Hematopoietic multipotent progenitor cell treated with erythropoietin and hydrocortisone succinate and interleukin-3 and kit ligand, for 6 days (in vitro differentiated cells): ENCODE data around the gene SCP2.
"Not testable (repeated sequence)": the region's sequence is repeated elsewhere in the genome, so short reads cannot be mapped to it uniquely, and the experiment has no call there.

Experiments
- DNase-seq: peaks from one replicate; pipeline ENCODE4 v3.0.0-alpha.2; 2015

Gene SCP2

DNA sequence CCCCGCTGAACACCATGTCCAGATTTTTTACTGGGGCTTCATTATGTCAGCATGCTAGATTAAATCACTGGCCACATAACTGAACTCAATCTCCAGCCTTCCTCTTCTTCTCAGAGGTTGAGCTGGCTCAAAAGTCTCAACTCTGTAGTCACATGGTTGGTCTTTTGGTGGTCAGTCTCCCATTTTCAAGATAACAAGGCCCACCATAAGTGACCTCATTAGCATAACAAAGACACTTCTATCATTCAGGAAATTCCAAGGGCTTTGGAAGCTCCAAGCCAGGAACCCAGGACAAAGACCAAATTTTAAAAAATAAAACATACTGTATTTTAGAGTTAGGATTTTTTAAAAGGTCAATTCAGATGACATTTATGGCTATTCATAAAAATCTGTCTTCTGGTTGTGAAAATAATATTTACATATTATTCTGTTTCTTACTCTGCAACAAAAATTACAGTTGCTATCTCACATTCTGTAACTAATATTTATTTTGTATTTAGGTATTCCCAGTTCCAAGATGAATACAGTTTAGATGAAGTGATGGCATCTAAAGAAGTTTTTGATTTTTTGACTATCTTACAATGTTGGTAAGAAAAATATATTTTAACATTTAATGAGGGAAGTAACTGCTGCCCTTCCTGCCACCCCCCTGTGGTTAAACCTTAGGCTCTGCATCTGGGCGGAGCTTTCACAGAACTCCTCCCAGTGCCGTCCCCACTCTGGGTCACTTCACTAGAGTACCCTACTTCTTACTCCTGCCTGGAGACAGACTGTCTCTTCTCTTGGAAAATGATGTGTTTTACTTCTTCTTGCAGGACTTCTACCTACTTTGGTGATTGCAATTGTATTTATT, 49.3 kb downstream of the SCP2 start:
- peak; percentile 36 for DNase-seq

DNA sequence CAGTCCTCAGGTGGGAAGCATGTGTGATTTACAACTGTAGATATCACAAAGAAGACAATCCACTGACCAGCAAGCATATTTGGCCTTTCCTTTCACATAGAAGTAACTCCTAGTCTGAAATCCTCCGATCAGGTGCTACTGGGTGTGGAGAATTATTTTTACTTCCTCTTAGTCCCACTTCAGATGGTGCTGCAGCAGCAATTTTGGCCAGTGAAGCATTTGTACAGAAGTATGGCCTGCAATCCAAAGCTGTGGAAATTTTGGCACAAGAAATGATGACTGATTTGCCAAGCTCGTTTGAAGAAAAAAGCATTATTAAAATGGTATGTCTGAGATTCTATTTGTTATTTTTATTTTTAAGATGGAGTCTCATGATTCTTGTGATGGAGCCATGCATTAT, 51.0 kb downstream of the SCP2 start:
- no peak for DNase-seq

DNA sequence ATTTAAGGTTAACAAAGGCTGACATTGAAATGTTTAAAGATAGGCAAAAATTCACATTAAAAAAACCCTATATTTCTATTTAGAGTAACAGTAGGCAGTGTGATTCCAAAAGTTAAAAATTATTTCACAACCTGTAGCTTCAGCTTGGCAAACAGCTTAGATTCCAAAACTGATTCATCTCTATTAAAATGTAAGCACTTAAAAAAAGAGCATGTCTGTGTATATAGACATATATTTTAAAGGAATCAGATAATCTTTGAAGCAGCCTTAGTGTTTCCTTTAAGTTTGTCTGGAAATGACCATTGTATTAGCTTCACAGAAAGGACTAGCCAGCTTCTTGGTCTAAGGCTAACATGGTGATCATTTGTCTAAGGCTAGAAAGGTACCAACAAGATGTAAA, 65.7 kb downstream of the SCP2 start:
- DNase-seq: not testable (repeated sequence)

DNA sequence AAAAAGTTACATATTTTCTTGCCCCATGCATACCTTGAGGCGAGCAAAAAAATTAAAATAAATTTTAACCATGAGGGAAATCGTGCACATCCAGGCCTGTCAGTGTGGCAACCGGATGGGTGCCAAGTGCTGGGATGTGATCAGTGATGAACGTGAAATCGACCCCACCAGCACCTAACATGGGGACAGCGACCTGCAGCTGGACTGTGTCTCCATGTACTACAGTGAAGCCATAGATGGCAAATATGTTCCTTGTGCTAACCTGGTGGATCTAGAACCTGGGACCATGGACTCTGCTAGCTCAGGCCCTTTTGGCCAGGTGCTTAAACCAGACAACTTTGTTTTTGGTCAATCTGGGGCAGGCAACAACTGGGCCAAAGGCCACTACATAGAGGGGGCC, 67.6 kb downstream of the SCP2 start:
- no peak for DNase-seq

DNA sequence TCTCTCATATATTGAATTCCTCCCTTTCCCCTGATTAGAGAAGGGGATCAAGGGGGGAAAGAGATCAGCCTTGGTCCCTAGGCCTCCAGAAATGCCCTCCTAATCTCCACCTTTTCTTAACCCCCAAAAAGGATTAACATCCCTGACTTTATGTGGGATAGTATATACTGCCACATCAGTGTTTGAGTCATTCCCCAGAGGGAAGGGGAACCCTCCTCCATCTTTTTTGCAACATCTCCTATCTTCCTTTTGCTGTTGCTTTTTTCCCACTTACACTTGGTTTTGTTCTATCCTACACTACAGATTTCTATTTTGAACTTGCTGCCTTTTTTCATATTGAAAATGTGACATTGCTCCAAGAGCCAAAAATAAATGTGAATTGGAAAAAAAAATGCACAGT, 69.6 kb downstream of the SCP2 start:
- no peak for DNase-seq

DNA sequence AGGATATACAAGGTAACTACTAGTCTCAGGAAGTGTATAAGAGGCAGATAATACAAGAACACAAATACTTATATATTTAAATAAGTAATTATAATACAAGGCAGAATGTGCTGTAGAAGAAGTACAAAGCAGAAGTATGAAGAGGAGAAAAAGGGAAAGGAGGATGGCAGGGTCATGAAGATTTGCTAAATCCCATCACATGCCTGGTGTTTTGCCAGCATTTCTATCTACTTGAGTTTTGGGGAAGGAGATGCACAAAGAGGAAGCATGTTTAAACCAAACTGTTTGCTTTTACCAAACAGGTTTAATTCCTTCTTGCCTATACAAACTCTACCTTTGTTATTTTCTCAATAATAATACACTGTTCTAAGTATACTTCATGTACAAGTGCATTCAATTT, 74.1 kb downstream of the SCP2 start:
- no peak for DNase-seq

DNA sequence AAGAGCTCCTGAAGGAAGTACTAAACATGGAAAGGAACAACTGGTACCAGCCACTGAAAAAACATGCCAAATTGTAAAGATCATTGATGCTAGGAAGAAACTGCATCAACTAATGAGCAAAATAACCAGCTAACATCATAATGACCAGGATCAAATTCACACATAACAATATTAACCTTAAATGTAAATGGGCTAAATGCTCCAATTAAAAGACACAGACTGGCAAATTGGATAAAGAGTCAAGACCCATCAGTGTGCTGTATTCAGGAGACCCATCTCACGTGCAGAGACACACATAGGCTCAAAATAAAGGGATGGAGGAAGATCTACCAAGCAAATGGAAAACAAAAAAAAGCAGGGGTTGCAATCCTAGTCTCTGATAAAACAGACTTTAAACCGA, 79.5 kb downstream of the SCP2 start:
- not testable (repeated sequence) for DNase-seq

DNA sequence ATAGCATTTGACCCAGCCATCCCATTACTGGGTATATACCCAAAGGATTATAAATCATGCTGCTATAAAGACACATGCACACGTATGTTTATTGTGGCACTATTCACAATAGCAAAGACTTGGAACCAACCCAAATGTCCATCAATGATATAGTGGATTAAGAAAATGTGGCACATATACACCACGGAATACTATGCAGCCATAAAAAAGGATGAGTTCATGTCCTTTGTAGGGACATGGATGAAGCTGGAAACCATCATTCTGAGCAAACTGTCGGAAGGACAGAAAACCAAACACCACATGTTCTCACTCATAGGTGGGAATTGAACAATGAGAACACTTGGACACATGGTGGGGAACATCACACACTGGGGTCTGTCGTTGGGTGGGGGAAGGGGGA, 83.2 kb downstream of the SCP2 start:
- DNase-seq: not testable (repeated sequence)

DNA sequence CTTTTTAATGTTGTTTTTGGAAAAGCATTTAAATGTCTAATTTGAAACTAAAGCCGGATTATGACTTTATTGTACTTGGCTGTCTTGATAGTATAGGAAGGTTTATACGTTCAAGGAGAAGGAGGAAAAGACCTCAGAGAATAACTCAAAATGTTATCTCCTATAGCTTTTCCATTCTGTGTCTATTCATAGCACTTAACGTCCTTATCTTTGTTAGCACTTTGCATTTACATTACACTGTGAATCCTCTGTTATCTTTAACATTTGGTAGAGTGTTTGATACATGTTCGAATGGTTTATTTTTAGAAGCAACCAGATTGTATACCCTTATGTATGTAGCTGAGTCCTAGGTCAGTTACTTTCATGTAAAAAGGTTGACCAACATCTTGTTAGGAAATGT, 84.1 kb downstream of the SCP2 start:
- DNase-seq: peak; percentile 35

DNA sequence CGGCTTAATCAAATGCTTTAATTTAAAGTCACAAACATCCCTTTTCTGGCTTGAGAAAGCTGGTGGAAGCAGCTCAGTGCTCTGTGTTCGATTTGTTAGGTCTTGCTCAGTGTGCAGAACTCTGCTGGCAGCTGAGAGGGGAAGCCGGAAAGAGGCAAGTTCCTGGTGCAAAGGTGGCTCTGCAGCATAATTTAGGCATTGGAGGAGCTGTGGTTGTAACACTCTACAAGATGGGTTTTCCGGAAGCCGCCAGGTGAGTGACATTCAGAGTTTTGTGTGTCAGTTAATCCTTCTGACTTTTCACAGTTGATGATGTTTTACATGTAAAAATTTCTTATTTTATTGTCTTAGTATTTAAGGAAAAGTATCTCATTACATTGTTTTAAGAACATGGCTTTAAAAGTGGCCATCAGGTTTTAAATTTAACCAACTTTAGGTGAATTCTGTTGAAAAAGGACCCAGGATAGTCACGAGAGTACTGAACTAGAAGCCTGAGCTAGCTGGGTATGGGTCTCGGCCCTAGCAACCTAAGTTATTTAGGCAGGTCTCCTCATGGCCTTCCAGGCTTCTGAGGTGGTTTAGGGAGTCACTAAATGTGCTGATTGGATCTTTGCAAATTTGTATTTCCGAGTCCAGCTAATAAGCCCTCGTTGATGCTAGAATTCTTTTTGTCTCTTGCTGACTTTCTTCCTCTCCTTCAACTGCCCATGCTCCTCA, 87.9 kb downstream of the SCP2 start:
- peak; percentile 95 for DNase-seq

DNA sequence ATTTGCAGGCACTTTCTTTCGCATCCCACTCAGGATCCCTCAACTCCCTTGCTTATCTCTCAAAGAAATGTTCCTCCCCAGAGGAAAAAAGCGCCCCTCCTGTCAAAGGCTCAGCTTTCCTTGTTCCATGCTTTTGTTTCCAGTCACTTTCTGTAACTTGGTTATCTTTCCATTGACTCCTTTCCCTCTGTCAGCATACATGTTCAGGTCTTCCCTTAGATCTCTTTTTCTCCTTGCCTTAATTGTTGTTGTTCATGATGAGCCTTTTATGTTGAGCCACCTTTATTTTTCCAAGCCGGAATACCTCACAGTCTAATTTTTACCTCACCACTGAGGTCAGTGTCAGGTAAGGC, 88.4 kb downstream of the SCP2 start:
- no peak for DNase-seq

DNA sequence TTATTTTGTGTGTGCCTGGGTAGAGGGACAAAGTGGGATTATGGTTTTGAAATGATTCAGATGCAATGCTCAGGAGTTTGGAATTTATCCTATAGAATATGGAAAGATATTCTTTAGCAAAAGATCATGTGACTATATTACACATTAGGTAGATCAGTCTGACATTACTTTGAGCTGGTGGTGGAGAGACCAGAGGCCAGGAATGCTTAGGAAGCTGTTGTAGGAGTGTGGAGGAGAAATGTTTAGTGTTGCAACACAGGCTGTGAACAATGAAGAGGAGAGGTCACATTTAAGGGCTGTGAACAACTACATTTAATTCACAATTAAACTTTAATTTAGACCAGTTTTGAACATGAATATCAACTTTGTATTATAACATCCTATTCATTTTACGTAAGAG, 89.6 kb downstream of the SCP2 start:
- no peak for DNase-seq

DNA sequence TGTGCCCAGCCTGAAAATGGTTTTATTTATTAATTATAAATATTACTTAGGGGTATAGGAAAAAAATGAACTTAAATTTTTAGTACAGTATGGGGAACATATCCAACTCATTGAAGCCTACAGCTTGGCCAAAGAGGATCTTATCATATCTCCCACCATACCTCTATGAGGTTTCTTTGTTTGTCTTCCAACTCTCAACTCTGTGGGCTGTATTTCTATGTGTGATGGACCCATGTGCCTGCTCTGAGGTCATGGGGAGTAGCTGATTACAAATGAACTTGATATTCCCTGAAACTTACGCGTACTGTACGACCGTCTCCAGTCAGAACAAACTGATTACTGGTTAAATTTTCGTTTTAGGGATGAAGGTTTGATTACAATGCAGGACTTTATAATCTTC, 93.5 kb downstream of the SCP2 start:
- no peak for DNase-seq

DNA sequence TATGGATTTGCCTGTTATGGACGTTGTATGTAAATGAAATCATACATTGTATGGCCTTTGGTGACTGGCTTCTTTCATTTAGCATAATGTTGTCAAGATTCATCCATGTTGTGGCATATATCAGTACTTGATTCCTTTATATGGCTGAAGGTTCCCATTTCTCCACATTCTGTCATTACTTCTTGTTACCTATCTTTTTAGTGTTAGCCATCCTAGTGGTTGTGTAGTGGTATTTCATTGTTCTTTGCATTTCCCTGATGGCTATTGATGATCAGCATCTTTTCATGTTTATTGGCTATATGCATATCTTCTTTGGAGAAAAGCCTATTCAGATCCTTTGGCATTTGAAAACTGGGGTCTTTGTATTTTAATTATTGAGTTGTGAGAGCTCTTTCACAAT, 95.1 kb downstream of the SCP2 start:
- DNase-seq: no peak

DNA sequence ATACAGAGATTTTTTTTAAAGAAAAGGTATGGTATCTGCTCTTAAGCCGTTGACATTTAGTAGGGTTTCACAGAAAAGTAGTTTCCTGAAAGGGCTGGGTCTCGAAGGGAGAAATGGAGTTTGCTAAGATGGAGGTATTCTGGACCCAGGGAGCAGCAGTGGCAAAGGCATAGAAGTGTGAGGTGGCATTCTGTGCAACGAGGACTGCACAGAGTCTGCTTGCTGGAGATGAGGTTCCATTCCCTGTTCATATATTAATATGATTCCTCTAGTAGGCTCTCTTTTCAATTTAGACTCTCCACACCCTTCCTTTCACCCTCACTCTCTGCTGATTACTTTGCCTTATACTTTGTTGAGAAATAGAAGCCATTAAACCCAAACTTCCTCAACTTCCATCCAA, 96.5 kb downstream of the SCP2 start:
- DNase-seq: peak; percentile 78

DNA sequence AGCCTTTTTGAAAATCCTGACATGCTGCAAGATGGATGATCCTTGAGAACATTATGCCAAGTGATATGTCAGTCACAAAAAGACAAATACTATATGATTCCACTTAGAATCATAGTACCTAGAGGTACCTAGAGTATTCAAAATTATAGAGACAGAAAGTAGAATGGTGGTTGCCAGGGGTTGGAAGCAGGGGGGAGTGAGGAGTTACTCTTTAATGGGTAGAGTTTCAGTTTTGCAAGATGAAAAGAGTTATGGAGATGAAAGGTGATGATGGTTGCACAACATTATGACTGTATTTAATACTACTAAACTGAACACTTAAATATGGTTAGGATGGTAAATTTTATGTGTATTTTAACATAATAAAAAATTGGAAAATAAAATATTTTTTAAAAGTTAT, 97.0 kb downstream of the SCP2 start:
- no peak for DNase-seq

DNA sequence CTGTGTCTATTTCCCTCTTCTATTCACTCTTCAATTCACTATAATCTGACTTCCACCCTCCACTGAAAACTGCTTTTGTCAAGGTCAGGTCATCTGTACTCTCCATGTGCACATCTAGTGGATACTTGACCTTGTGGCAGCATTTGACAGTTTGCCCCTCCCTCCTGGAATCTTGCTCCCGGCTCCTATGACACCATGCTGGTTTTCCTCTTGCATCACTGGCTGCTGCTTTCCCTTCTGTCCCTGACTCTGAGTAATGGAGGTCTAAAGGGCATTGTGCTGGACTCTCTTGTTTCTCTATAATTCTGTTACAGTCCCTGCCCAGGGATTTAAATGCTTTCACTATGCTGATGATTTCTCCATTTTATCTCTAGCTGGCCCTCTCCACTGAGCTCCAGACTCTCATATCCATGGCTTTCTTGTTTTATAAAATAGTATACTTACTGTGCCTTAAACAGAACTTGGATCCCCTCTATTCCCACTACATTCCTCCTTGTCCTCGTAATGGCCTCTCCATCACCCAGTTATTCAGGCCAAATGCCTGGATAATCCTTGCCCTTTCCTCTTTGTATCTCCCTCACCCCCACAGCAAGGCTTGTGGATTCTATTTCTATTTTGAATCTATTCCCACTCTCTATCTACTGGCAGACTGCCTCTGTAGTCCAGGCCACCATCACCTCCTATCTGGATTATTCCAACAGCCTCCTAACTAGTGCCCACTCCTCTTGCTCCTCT, 98.1 kb downstream of the SCP2 start:
- DNase-seq: no peak

DNA sequence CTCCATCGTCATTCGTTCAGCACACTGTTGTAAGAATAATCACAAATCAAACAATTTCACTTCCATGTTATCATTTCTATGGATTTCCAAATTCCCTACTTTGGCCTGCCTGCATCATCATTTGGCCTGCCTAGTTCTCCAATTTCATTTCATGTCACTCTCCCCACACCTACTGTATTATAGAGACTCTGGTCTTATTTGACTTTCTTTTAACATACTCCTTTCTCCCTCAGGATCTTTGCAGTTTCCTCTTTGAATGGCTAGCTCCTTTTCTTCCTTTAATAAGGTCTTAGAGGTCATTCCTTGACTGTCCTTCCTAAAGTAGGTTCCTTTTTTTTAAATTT, 98.7 kb downstream of the SCP2 start:
- DNase-seq: no peak

DNA sequence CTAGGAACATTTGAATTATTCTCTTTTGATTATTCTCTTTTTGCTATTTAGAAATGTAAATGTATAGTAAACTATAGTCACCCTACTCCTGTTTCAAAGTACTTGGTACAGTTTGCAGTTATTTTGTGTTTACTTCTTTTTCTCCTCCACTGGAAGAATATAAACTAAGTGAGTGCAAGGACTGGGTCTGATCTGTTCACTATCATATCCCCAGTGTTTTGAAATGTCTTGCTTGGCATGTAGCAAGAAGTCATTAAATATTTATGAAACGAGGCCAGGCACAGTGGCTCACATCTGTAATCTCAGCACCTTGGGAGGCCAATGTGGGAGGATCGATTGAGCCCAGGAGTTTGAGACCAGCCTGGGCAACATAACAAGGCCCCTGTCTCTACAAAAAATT, 99.2 kb downstream of the SCP2 start:
- DNase-seq: no peak

DNA sequence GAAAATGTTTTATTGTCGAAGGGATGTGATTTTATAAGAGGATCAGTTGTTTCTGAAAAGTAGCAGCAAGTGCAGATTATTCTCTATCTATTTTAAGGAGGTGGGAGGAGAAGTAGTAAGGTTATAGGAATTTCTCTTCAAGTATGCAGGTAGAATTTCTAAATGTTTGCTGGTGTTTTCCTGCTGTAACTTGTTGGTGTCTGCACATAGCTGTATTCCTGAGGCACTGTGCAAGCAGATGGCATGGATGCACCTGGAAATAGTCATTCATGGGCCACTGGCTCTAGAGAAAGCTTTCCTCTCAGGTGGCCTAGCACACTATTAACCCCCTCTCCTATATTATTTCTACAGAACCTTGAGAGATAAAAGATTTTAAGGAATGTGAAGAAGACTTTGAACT, 104.7 kb downstream of the SCP2 start:
- no peak for DNase-seq

DNA sequence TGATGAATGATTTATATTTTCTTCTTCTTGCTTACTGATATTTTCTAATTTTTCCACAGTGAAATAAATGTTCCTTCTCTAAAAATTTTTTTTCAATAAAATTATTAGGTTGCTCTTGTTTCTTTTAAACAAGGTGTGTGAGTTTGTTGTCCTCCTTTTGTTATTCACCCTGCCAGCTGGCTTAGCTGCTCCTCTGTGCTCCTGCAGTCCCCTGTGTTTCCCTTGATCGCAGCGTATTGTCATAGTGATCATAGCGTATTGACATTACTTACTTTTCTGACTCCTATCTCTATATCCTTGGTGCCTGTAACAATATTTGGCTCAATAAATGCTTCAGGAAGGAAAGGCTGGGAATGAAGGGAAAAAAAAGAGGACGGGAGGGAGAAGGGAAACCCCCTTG, 110.1 kb downstream of the SCP2 start:
- DNase-seq: no peak

DNA sequence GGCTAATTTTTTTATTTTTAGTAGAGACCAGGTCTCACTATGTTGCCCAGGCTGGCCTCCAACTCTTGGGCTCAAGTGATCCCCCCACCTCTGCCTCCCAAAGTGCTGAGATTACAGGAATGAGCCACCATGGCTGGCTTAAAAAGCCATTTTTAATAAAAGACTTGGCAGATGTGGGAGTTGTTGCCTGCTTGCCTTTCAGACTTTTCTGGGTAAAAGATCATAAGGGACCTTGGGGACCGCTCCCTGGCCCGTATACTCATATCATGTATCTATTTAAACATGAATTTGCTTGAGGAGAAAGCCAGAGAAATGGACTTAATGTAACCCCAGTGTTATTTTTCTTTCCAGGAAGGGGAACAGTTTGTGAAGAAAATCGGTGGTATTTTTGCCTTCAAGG, 111.5 kb downstream of the SCP2 start:
- DNase-seq: no peak

DNA sequence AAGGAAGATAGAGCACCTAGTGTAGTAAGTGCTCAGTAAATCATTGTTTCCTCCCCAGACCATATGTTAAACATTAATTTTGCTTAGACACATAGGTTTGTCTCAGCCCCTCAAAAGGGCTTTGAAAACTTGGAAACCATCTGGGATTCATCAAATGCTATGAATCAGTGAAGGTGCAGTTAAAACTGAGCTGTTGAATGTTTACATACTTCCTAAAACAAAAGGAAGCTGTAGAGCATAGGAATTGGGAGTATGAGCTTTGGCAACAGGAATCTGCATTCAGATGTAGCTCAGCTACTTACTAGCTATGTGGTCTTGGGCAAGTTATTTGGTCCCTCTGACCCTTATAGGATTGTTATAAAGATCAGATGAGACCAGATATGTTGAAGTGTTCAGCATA, 116.2 kb downstream of the SCP2 start:
- DNase-seq: no peak

DNA sequence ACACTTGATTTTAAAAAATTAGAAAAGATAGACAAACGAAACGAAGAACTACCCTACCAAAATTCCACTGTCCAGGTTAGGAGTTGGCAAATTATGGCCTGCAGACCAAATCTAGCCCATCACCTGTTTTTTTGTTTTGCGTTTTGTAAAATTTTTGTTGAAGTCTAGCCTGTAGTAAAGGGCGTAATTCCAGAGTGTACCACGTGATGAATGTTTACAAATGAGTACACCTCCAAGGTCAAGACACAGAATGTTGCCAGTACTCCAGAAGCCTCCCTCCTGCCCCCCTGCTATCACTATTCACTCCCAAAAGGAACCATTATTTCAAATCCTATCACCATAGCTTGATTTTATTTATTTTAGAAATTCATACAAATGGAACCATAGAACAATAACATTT, 117.8 kb downstream of the SCP2 start:
- no peak for DNase-seq
